Right lobe of liver (tissue), 4 donors: ENCODE data around the gene CLCA4.
A peak's percentile ranks its signal among the peaks of the same experiment; 100 is the strongest.

ENCODE experiments used
- CTCF ChIP-seq, 4 donors: fragments of 200-600 bp in 3 of 4; fragments of 450-650 bp in 1 of 4; IDR thresholded peaks; one replicate each; pipeline versions ENCODE4 v1.5.1 to v1.8.0; 2016 to 2022; ENCODE audit warnings: antibody characterized with exemption in 4 of 4, mild to moderate bottlenecking in 2 of 4
- POLR2A ChIP-seq: fragments of 450-650 bp; IDR thresholded peaks from one replicate; pipeline ENCODE4 v1.6.1; 2017; ENCODE audit warnings: antibody characterized with exemption, mild to moderate bottlenecking
- donor health status: DM: no; HTN: no; CAD: no.
- donor health status: DM: no; HTN: no; CAD: no.
- donor health status: DM: no; HTN: yes; CAD: no.

- TF ChIP-seq CTCF (IDR thresholded peaks at IDR 0.05): peak; percentile 35 to 47 (median 44)
- TF ChIP-seq POLR2A: no peak
Observed at GRCh38 chr1:86507935-86508582, 38.8 kb upstream of the CLCA4 start.
